HG03460 (cell line): Measurements from ENCODE around the gene TSHZ2.

Source experiments
- ATAC-seq: cut with Tn5 transposase; IDR thresholded peaks from one replicate; pipeline ENCODE4 v1.9.1; 2021; ENCODE audit not compliant: unreplicated experiment

TSHZ2 gene

GRCh38 chr20:53061192-53062108, 89.3 kb downstream of the TSHZ2 start:
- no peak for ATAC-seq

- no peak for ATAC-seq
Observed at GRCh38 chr20:53064935-53065334, 92.8 kb downstream of the TSHZ2 start.

- no peak for ATAC-seq
Observed at GRCh38 chr20:53068241-53068640, 96.1 kb downstream of the TSHZ2 start.

GRCh38 chr20:53069132-53069531, 97.0 kb downstream of the TSHZ2 start:
- ATAC-seq = no peak

GRCh38 chr20:53070224-53070623, 98.1 kb downstream of the TSHZ2 start:
- ATAC-seq = no peak

- ATAC-seq = no peak
Observed at GRCh38 chr20:53070706-53071392, 98.7 kb downstream of the TSHZ2 start.

GRCh38 chr20:53071833-53072232, 99.7 kb downstream of the TSHZ2 start:
- no peak for ATAC-seq

- no peak for ATAC-seq
Observed at GRCh38 chr20:53072923-53073579, 100.9 kb downstream of the TSHZ2 start.

GRCh38 chr20:53073636-53074415, 101.7 kb downstream of the TSHZ2 start:
- ATAC-seq = no peak

GRCh38 chr20:53074811-53075314, 102.7 kb downstream of the TSHZ2 start:
- no peak for ATAC-seq

GRCh38 chr20:53076668-53077067, 104.5 kb downstream of the TSHZ2 start:
- no peak for ATAC-seq

GRCh38 chr20:53077373-53078205, 105.4 kb downstream of the TSHZ2 start:
- ATAC-seq = no peak

GRCh38 chr20:53078761-53079160, 106.6 kb downstream of the TSHZ2 start:
- ATAC-seq = no peak

- no peak for ATAC-seq
Observed at GRCh38 chr20:53079261-53079691, 107.1 kb downstream of the TSHZ2 start.

GRCh38 chr20:53079828-53080686, 107.9 kb downstream of the TSHZ2 start:
- ATAC-seq = no peak

- ATAC-seq = no peak
Observed at GRCh38 chr20:53080687-53080962, 108.5 kb downstream of the TSHZ2 start.

GRCh38 chr20:53080969-53081871, 109.1 kb downstream of the TSHZ2 start:
- no peak for ATAC-seq
